Keratinocyte (primary cell): ENCODE data around the gene CNIH2. TPM values are rescaled to one million over a fixed set of nuclear protein-coding genes. Genes with fewer than 3 reads are reported as not detected.
"Not testable (repeated sequence)": the region's sequence is repeated elsewhere in the genome, so short reads cannot be mapped to it uniquely, and the experiment has no call there.

Experiments
- DNase-seq: peaks from one replicate; pipeline ENCODE4 v3.0.0-alpha.2; 2011; ENCODE audit warnings: low read depth, missing footprints, low spot score
- FAIRE-seq: peaks from 2 replicates; lab custom pipeline; 2011; peaks lifted over from hg19 to GRCh38; lab: Jason Lieb, UNC
- H2AFZ ChIP-seq: 2 replicates; pipeline ENCODE4 v1.6.0; 2012; ENCODE audit warnings: low read length, control low read depth, inconsistent platforms; ENCODE audit not compliant: control insufficient read depth
- H3K27ac ChIP-seq: 2 replicates; pipeline ENCODE4 v1.5.1; 2011; ENCODE audit warnings: low read length; ENCODE audit not compliant: control insufficient read depth, insufficient read depth
- H3K27me3 ChIP-seq: 3 replicates; pipeline ENCODE4 v1.6.0; 2011; ENCODE audit warnings: low read length; ENCODE audit not compliant: control insufficient read depth, insufficient read depth; ENCODE audit errors: extremely low read depth
- H3K36me3 ChIP-seq, 2 experiments: 2 replicates in 1 of 2; 3 replicates in 1 of 2; pipeline ENCODE4 v1.5.1; 2011; ENCODE audit warnings: low read length in 2 of 2, mild to moderate bottlenecking in 1 of 2; ENCODE audit not compliant: control insufficient read depth in 2 of 2, insufficient read depth in 2 of 2; ENCODE audit errors: extremely low read depth in 1 of 2
- H3K4me1 ChIP-seq: 3 replicates; pipeline ENCODE4 v1.5.1; 2011; ENCODE audit warnings: low read length; ENCODE audit not compliant: control insufficient read depth, insufficient read depth; ENCODE audit errors: extremely low read depth
- H3K4me2 ChIP-seq: 3 replicates; pipeline ENCODE4 v1.6.0; 2011; ENCODE audit warnings: low read depth, low read length; ENCODE audit not compliant: control insufficient read depth, insufficient read depth; ENCODE audit errors: extremely low read depth
- H3K4me3 ChIP-seq, 3 experiments: fragments of 200-600 bp in 1 of 3; sonication (generic) in 1 of 3; 2 replicates in 2 of 3; 3 replicates in 1 of 3; pipeline ENCODE4 v1.5.1; 2011 to 2016; ENCODE audit warnings: low read length in 3 of 3, mild to moderate bottlenecking in 3 of 3, control low read depth in 2 of 3, inconsistent platforms in 1 of 3, low read depth in 1 of 3, mixed read lengths in 1 of 3, mixed run types in 1 of 3, moderate library complexity in 1 of 3; ENCODE audit not compliant: control insufficient read depth in 2 of 3, insufficient read depth in 2 of 3; ENCODE audit errors: extremely low read depth in 1 of 3
- H3K79me2 ChIP-seq: 2 replicates; pipeline ENCODE4 v1.6.0; 2012; ENCODE audit warnings: low read length; ENCODE audit not compliant: control insufficient read depth, insufficient read depth
- H3K9ac ChIP-seq: 3 replicates; pipeline ENCODE4 v1.6.0; 2011; ENCODE audit warnings: low read length; ENCODE audit not compliant: control insufficient read depth, insufficient read depth; ENCODE audit errors: extremely low read depth
- H3K9me1 ChIP-seq: 3 replicates; pipeline ENCODE4 v1.6.0; 2011; ENCODE audit warnings: low read length; ENCODE audit not compliant: control insufficient read depth, insufficient read depth; ENCODE audit errors: extremely low read depth
- H3K9me3 ChIP-seq: 2 replicates; pipeline ENCODE4 v1.5.1; 2012; ENCODE audit warnings: low read depth, low read length; ENCODE audit not compliant: control insufficient read depth
- H4K20me1 ChIP-seq: 3 replicates; pipeline ENCODE4 v1.6.0; 2011; ENCODE audit warnings: low read length; ENCODE audit not compliant: control insufficient read depth, insufficient read depth; ENCODE audit errors: extremely low read depth
- CTCF ChIP-seq, 3 experiments: IDR thresholded peaks in 1 of 3; conservative IDR thresholded peaks in 1 of 3; optimal IDR thresholded peaks in 1 of 3; 2 replicates in 2 of 3; 3 replicates in 1 of 3; pipeline versions ENCODE3 to v1.5.1; 2011; ENCODE audit warnings: low read length in 3 of 3, mild to moderate bottlenecking in 3 of 3, moderate library complexity in 2 of 3, control low read depth in 1 of 3, inconsistent platforms in 1 of 3; ENCODE audit not compliant: insufficient read depth in 2 of 3; ENCODE audit errors: extremely low read depth in 1 of 3
- EZH2 ChIP-seq: IDR thresholded peaks from one replicate; pipeline ENCODE4 v1.6.1; 2012; ENCODE audit warnings: inconsistent platforms, mild to moderate bottlenecking, low read length, moderate library complexity
- dilution Hi-C: fragments of 300-500 bp; cut with MboI; formaldehyde crosslinking; loops from one replicate; pipeline ENCODE4 v1.7.0; 2020; ENCODE audit warnings: low sequenced_read_pairs; ENCODE audit not compliant: extremely low pct_ligation_motif_present
- polyA plus RNA-seq, 5 experiments: library from polyadenylated mRNA; depleted of rRNA in 3 of 5; stranded (reverse) in 3 of 5; stranded (forward) in 1 of 5; unstranded in 1 of 5; fragments of >200 nt; gene quantifications; 1 replicate in 1 of 5; 2 replicates in 3 of 5; 3 replicates in 1 of 5; pipeline versions ENCODE4 v1.2.1 to v1.2.3, GENCODE V29; 2011 to 2012; ENCODE audit warnings: missing spikeins in 2 of 5, low read depth in 1 of 5, low replicate concordance in 1 of 5

CNIH2 gene
- polyA plus RNA-seq, 1 donor (not counting 4 experiments of a cell fraction or from before 2014, with no cell fraction given): 0.17 TPM

DNA sequence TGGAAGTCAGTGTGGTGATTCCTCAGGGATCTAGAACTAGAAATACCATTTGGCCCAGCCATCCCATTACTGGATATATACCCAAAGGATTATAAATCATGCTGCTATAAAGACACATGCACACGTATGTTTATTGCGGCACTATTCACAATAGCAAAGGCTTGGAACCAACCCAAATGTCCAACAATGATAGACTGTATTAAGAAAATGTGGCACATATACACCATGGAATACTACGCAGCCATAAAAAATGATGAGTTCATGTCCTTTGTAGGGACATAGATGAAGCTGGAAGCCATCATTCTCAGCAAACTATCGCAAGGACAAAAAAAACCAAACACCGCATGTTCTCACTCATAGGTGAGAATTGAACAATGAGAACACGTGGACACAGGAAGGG is 42.8 kb downstream of the CNIH2 start:
- H3K9me3 ChIP-seq: not testable (repeated sequence)

DNA sequence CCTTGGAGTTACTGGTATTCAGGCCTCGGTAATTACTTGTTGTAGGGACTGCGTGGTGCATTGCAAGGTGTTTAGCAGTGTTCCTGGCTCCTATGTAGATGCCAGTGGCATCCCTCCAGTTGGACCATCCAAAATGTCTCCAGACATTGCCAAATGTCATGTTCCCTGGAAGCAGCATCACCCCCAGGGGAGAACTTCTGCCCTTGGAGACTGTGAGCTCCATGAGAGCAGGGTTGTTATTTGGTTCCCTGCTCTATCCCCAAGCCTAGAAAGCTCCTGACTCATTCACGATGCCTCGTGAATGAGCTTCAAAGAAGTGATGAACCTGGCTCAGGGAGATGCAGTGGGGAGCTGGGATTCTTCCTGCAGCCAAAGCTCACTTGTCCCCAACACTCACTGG is 43.6 kb downstream of the CNIH2 start:
- TF ChIP-seq EZH2 (no peak), CTCF (optimal IDR thresholded peaks at IDR 0.05 in 1 of 3, IDR thresholded peaks at IDR 0.05 in 1 of 3, conservative IDR thresholded peaks at IDR 0.05 in 1 of 3; ENCODE audit: extremely low read depth in 1 of 3, insufficient read depth in 2 of 3, low read length in 3 of 3) (no peak)
- Histone ChIP-seq H3K79me2 (no peaks in the 10 kb centered on the region), H4K20me1 (no peaks in the 10 kb centered on the region), H3K9ac (no peak overlapping the region), H2AFZ (no peak overlapping the region), H3K4me1 (peaks cover 28% of the 10 kb centered on the region), H3K4me2 (no peak overlapping the region), H3K36me3 (no peaks in the 10 kb centered on the region), H3K9me3 (no peaks in the 10 kb centered on the region), H3K27ac (no peak overlapping the region), H3K9me1 (no peaks in the 10 kb centered on the region), H3K4me3 (no peak overlapping the region), H3K27me3 (peaks cover 1% of the 10 kb centered on the region)
- no peak for DNase-seq
- dilution Hi-C loops: no loop called here
- no peak for FAIRE-seq

More for the DNA sequence above, 42.8 kb downstream of the CNIH2 start:
- DNase-seq, H3K36me3 ChIP-seq, H3K9ac ChIP-seq, H4K20me1 ChIP-seq, H3K27ac ChIP-seq, H3K4me2 ChIP-seq, FAIRE-seq, H3K79me2 ChIP-seq, H3K4me3 ChIP-seq, dilution Hi-C loops, H3K27me3 ChIP-seq, H2AFZ ChIP-seq, H3K9me1 ChIP-seq: not testable (repeated sequence)
- peaks cover 25% of the 10 kb centered on the region for H3K4me1 ChIP-seq

DNA sequence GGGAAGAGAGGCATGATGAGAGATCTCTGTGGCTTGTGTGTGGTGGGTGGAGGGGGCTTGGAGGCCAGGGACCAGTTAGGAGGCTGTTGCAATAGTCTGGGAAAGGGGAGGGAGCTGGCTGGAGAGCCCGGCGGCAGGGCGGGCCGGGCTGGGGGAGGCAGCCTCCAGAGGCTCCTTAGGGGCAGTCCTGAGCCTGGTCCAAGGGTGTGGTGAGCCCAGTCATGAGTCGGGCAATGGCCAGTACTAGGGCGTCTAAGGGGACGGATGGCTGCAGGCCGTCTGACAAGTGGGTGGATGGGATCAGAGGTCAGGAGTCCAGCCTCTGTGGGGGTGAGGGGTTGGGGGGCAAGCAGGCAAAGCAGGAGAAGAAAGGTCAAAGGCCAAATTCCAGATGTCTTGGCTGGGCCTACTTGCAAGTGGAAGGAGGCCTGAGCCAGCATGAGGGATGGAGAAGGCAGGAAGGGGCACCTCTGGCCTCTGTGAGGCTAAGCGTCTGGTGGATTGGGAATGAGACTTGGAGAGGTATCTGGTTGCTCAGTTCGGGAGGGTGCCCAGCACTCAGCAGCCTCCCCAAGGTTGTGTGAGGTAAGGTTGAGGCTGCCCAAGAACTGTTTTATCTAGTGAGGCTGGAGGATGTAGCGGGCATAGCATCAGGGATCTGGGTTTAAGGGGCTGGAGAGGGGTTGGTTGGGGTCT is 44.9 kb downstream of the CNIH2 start:
- Histone ChIP-seq H3K4me2 (no peak overlapping the region), H3K9ac (no peak overlapping the region), H3K9me1 (no peaks in the 10 kb centered on the region), H3K27ac (no peak overlapping the region), H3K36me3 (no peaks in the 10 kb centered on the region), H3K4me1 (peaks cover 36% of the 10 kb centered on the region), H3K4me3 (no peak overlapping the region), H4K20me1 (no peaks in the 10 kb centered on the region), H3K27me3 (no peaks in the 10 kb centered on the region), H2AFZ (no peak overlapping the region), H3K9me3 (no peaks in the 10 kb centered on the region), H3K79me2 (no peaks in the 10 kb centered on the region)
- FAIRE-seq (no peak), DNase-seq (no peak)
- dilution Hi-C loops: no loop called here
- TF ChIP-seq EZH2 (no peak), CTCF (optimal IDR thresholded peaks at IDR 0.05 in 1 of 3, IDR thresholded peaks at IDR 0.05 in 1 of 3, conservative IDR thresholded peaks at IDR 0.05 in 1 of 3; ENCODE audit: extremely low read depth in 1 of 3, insufficient read depth in 2 of 3, low read length in 3 of 3) (no peak)
